Measurements from ENCODE around the gene KLHL25.
"Not testable (repeated sequence)": the region's sequence is repeated elsewhere in the genome, so short reads cannot be mapped to it uniquely, and the experiment has no call there.

Gene KLHL25

GRCh38 chr15:85819938-85820337 lies 25.2 kb upstream of the KLHL25 start:
- H3K9me3 ChIP-seq (ENCODE audit: low read depth, low read length) = no peaks in the 10 kb centered on the region
- no peaks in the 10 kb centered on the region for H3K36me3 ChIP-seq (ENCODE audit: insufficient read depth, low read length)
- no peak overlapping the region for H3K4me3 ChIP-seq
- no peak overlapping the region for H3K9ac ChIP-seq (ENCODE audit: insufficient read length)
- no peak for DNase-seq (ENCODE audit: low read depth, low spot score)
- no peak overlapping the region for H3K27ac ChIP-seq
- no peak for TF ChIP-seq POLR2AphosphoS5 (IDR thresholded peaks at IDR 0.05; ENCODE audit: borderline replicate concordance, low read depth, low read length)
- TF ChIP-seq FOXP2 (optimal IDR thresholded peaks at IDR 0.05; ENCODE audit: control extremely low read depth, extremely low read length, insufficient read depth) = no peak
- TF ChIP-seq EZH2 (IDR thresholded peaks at IDR 0.05) = no peak

- TF ChIP-seq FOXP2 (optimal IDR thresholded peaks at IDR 0.05; ENCODE audit: control extremely low read depth, extremely low read length, insufficient read depth) = no peak
- no peak for TF ChIP-seq EZH2 (IDR thresholded peaks at IDR 0.05)
- no peak for TF ChIP-seq POLR2AphosphoS5 (IDR thresholded peaks at IDR 0.05; ENCODE audit: borderline replicate concordance, low read depth, low read length)
These were observed 18.5 kb upstream of the KLHL25 start for GRCh38 chr15:85813234-85813633.

GRCh38 chr15:85810075-85810474 lies 15.3 kb upstream of the KLHL25 start:
- H3K9ac ChIP-seq (ENCODE audit: insufficient read length) = no peak overlapping the region
- TF ChIP-seq FOXP2 (optimal IDR thresholded peaks at IDR 0.05; ENCODE audit: control extremely low read depth, extremely low read length, insufficient read depth) (no peak), EZH2 (IDR thresholded peaks at IDR 0.05) (no peak), POLR2AphosphoS5 (IDR thresholded peaks at IDR 0.05; ENCODE audit: borderline replicate concordance, low read depth, low read length) (no peak)
- DNase-seq (ENCODE audit: low read depth, low spot score) = no peak
- H3K27ac ChIP-seq = no peak overlapping the region
- H3K9me3 ChIP-seq (ENCODE audit: low read depth, low read length) = no peaks in the 10 kb centered on the region
- no peaks in the 10 kb centered on the region for H3K36me3 ChIP-seq (ENCODE audit: insufficient read depth, low read length)
- no peak overlapping the region for H3K4me3 ChIP-seq

More at GRCh38 chr15:85813234-85813633, 18.5 kb upstream of the KLHL25 start:
- no peak for DNase-seq (ENCODE audit: low read depth, low spot score)
- Histone ChIP-seq H3K4me3 (no peak overlapping the region), H3K9ac (ENCODE audit: insufficient read length) (no peak overlapping the region), H3K36me3 (ENCODE audit: insufficient read depth, low read length) (no peaks in the 10 kb centered on the region), H3K9me3 (ENCODE audit: low read depth, low read length) (no peaks in the 10 kb centered on the region), H3K27ac (no peak overlapping the region)

- no peak overlapping the region for H3K4me3 ChIP-seq
- H3K36me3 ChIP-seq (ENCODE audit: insufficient read depth, low read length) = no peaks in the 10 kb centered on the region
- no peaks in the 10 kb centered on the region for H3K9me3 ChIP-seq (ENCODE audit: low read depth, low read length)
- H3K9ac ChIP-seq (ENCODE audit: insufficient read length) = no peak overlapping the region
- no peak for DNase-seq (ENCODE audit: low read depth, low spot score)
- TF ChIP-seq POLR2AphosphoS5 (IDR thresholded peaks at IDR 0.05; ENCODE audit: borderline replicate concordance, low read depth, low read length) = no peak
- no peak for TF ChIP-seq FOXP2 (optimal IDR thresholded peaks at IDR 0.05; ENCODE audit: control extremely low read depth, extremely low read length, insufficient read depth)
- no peak for TF ChIP-seq EZH2 (IDR thresholded peaks at IDR 0.05)
- H3K27ac ChIP-seq = no peak overlapping the region
These were observed 10.7 kb upstream of the KLHL25 start for GRCh38 chr15:85805420-85805819.

- no peak overlapping the region for H3K9ac ChIP-seq (ENCODE audit: insufficient read length)
- TF ChIP-seq FOXP2 (optimal IDR thresholded peaks at IDR 0.05; ENCODE audit: control extremely low read depth, extremely low read length, insufficient read depth) (no peak), EZH2 (IDR thresholded peaks at IDR 0.05) (no peak), POLR2AphosphoS5 (IDR thresholded peaks at IDR 0.05; ENCODE audit: borderline replicate concordance, low read depth, low read length) (no peak)
- no peak overlapping the region for H3K27ac ChIP-seq
- no peak overlapping the region for H3K4me3 ChIP-seq
- H3K36me3 ChIP-seq (ENCODE audit: insufficient read depth, low read length) = no peaks in the 10 kb centered on the region
- no peak for DNase-seq (ENCODE audit: low read depth, low spot score)
- H3K9me3 ChIP-seq (ENCODE audit: low read depth, low read length) = no peaks in the 10 kb centered on the region
These were observed 9.9 kb upstream of the KLHL25 start for GRCh38 chr15:85804481-85805170.

- not testable (repeated sequence) for H3K27ac ChIP-seq; H3K9me3 ChIP-seq (ENCODE audit: low read depth, low read length); H3K9ac ChIP-seq (ENCODE audit: insufficient read length); H3K36me3 ChIP-seq (ENCODE audit: insufficient read depth, low read length); H3K4me3 ChIP-seq; DNase-seq (ENCODE audit: low read depth, low spot score)
These were observed 7.9 kb upstream of the KLHL25 start for GRCh38 chr15:85802617-85803016.

- H3K9me3 ChIP-seq (ENCODE audit: low read depth, low read length) = no peaks in the 10 kb centered on the region
- H3K4me3 ChIP-seq = no peak overlapping the region
- no peak overlapping the region for H3K9ac ChIP-seq (ENCODE audit: insufficient read length)
- TF ChIP-seq FOXP2 (optimal IDR thresholded peaks at IDR 0.05; ENCODE audit: control extremely low read depth, extremely low read length, insufficient read depth) = no peak
- no peak for TF ChIP-seq EZH2 (IDR thresholded peaks at IDR 0.05)
- TF ChIP-seq POLR2AphosphoS5 (IDR thresholded peaks at IDR 0.05; ENCODE audit: borderline replicate concordance, low read depth, low read length) = no peak
- H3K27ac ChIP-seq = no peak overlapping the region
- no peak for DNase-seq (ENCODE audit: low read depth, low spot score)
- no peaks in the 10 kb centered on the region for H3K36me3 ChIP-seq (ENCODE audit: insufficient read depth, low read length)
These were observed 5.9 kb upstream of the KLHL25 start for GRCh38 chr15:85800478-85801123.

- H3K27ac ChIP-seq = not testable (repeated sequence)
These were observed 1.6 kb upstream of the KLHL25 start for GRCh38 chr15:85796371-85796770.

More at GRCh38 chr15:85796371-85796770, 1.6 kb upstream of the KLHL25 start:
- DNase-seq (ENCODE audit: low read depth, low spot score); H3K4me3 ChIP-seq; H3K9ac ChIP-seq (ENCODE audit: insufficient read length); H3K36me3 ChIP-seq (ENCODE audit: insufficient read depth, low read length); H3K9me3 ChIP-seq (ENCODE audit: low read depth, low read length): not testable (repeated sequence)
